ENCODE measurements around the gene SPTAN1. TPM values are rescaled to one million over a fixed set of nuclear protein-coding genes. Genes with fewer than 3 reads are reported as not detected.

The SPTAN1 gene
- total RNA-seq, 2 donors from 2014 or later = 248 to 277 TPM

GRCh38 chr9:128625391-128626146 is 73.2 kb downstream of the SPTAN1 start:
- peak in 1 of 2 donors; percentile 33 for DNase-seq
- ATAC-seq = peak; percentile 83
- intact Hi-C loops (cut with DNase I, micrococcal nuclease) = no loop called here

- intact Hi-C loops (cut with DNase I, micrococcal nuclease) = no loop called here
- no peak for ATAC-seq
Measured at GRCh38 chr9:128626181-128626580, 73.8 kb downstream of the SPTAN1 start.

GRCh38 chr9:128627127-128627715 is 74.8 kb downstream of the SPTAN1 start:
- DNase-seq (no peak), ATAC-seq (no peak)
- intact Hi-C loops (cut with DNase I, micrococcal nuclease) = no loop called here

More at GRCh38 chr9:128626181-128626580, 73.8 kb downstream of the SPTAN1 start:
- DNase-seq = no peak

GRCh38 chr9:128627906-128628305 is 75.5 kb downstream of the SPTAN1 start:
- DNase-seq = no peak
- intact Hi-C loops (cut with DNase I, micrococcal nuclease) = no loop called here
- no peak for ATAC-seq

GRCh38 chr9:128628471-128629048 is 76.2 kb downstream of the SPTAN1 start:
- DNase-seq = no peak
- intact Hi-C loops (cut with DNase I, micrococcal nuclease) = no loop called here
- peak; percentile 35 for ATAC-seq

- no peak for ATAC-seq
- no peak for DNase-seq
- intact Hi-C loops (cut with DNase I, micrococcal nuclease) = no loop called here
Measured at GRCh38 chr9:128629136-128629535, 76.7 kb downstream of the SPTAN1 start.

GRCh38 chr9:128629852-128630545 is 77.6 kb downstream of the SPTAN1 start:
- intact Hi-C loops (cut with DNase I, micrococcal nuclease) = no loop called here
- ATAC-seq (no peak), DNase-seq (peak in 1 of 2 donors; percentile 4)

GRCh38 chr9:128631636-128632035 is 79.2 kb downstream of the SPTAN1 start:
- DNase-seq = no peak
- intact Hi-C loops (cut with DNase I, micrococcal nuclease) = no loop called here

GRCh38 chr9:128632066-128632465 is 79.7 kb downstream of the SPTAN1 start:
- intact Hi-C loops (cut with DNase I, micrococcal nuclease) = no loop called here
- DNase-seq (no peak), ATAC-seq (no peak)

More at GRCh38 chr9:128631636-128632035, 79.2 kb downstream of the SPTAN1 start:
- no peak for ATAC-seq

GRCh38 chr9:128632486-128632885 is 80.1 kb downstream of the SPTAN1 start:
- intact Hi-C loops (cut with DNase I, micrococcal nuclease) = no loop called here
- ATAC-seq = no peak
- DNase-seq = no peak

GRCh38 chr9:128633057-128633456 is 80.7 kb downstream of the SPTAN1 start:
- intact Hi-C loops (cut with DNase I, micrococcal nuclease) = no loop called here
- DNase-seq (no peak), ATAC-seq (no peak)

GRCh38 chr9:128633601-128634000 is 81.2 kb downstream of the SPTAN1 start:
- DNase-seq (no peak), ATAC-seq (no peak)
- intact Hi-C loops (cut with DNase I, micrococcal nuclease) = no loop called here

GRCh38 chr9:128634111-128634510 is 81.7 kb downstream of the SPTAN1 start:
- DNase-seq (no peak), ATAC-seq (no peak)
- intact Hi-C loops (cut with DNase I, micrococcal nuclease) = no loop called here

- ATAC-seq (no peak), DNase-seq (no peak)
- intact Hi-C loops (cut with DNase I, micrococcal nuclease) = no loop called here
Measured at GRCh38 chr9:128634651-128635262, 82.4 kb downstream of the SPTAN1 start.

- peak; percentile 88 for ATAC-seq
- peak; percentile 86 to 94 for DNase-seq
- intact Hi-C loops (cut with DNase I, micrococcal nuclease) = no loop called here
Measured at GRCh38 chr9:128635266-128636023, 83.1 kb downstream of the SPTAN1 start.

GRCh38 chr9:128636024-128636390 is 83.6 kb downstream of the SPTAN1 start:
- peak; percentile 76 for ATAC-seq
- DNase-seq = peak; percentile 75 to 77
- intact Hi-C loops (cut with DNase I, micrococcal nuclease) = no loop called here

GRCh38 chr9:128636556-128637530 is 84.5 kb downstream of the SPTAN1 start:
- intact Hi-C loops (cut with DNase I, micrococcal nuclease) = no loop called here

More at GRCh38 chr9:128636556-128637530, 84.5 kb downstream of the SPTAN1 start:
- no peak for DNase-seq
- ATAC-seq = no peak

Data from left colon (tissue), 2 donors.